H1 (cell line): ENCODE results near the gene SIRT5. TPM values are rescaled to one million over a fixed set of nuclear protein-coding genes. Genes with fewer than 3 reads are reported as not detected.

Experiments used
- CTCF ChIA-PET: fragments of 300-600 bp; sonication (Branson Sonifier 250); formaldehyde crosslinking; loops from one replicate; lab custom pipeline; 2021; ENCODE audit not compliant: partially characterized antibody; lab: Charles Lee
- POLR2A ChIA-PET: fragments of 300-600 bp; sonication (Branson Sonifier 250); formaldehyde crosslinking; loops from one replicate; lab custom pipeline; 2021; ENCODE audit warnings: inconsistent platforms; ENCODE audit not compliant: partially characterized antibody; lab: Charles Lee
- DNase-seq, 2 experiments: peaks; one replicate each; pipeline versions ENCODE4 v3.0.0 to v3.0.0-alpha.2; 2010 to 2022; ENCODE audit warnings: low spot score in 2 of 2, low read depth in 1 of 2, mixed read lengths in 1 of 2
- FAIRE-seq: peaks from 2 replicates; lab custom pipeline; 2011; peaks lifted over from hg19 to GRCh38; lab: Jason Lieb, UNC
- H2AFZ ChIP-seq: 2 replicates; pipeline ENCODE4 v1.8.1; 2012; ENCODE audit warnings: low read length, inconsistent platforms
- H2AK5ac ChIP-seq: 2 replicates; pipeline ENCODE4 v1.6.1; 2013; ENCODE audit warnings: low read depth, low read length
- H2BK120ac ChIP-seq: replicated peaks from 2 replicates; pipeline ENCODE3; 2013; ENCODE audit warnings: low read depth, low read length, inconsistent platforms
- H2BK12ac ChIP-seq: 2 replicates; pipeline ENCODE4 v1.6.1; 2013; ENCODE audit warnings: low read depth, low read length
- H2BK15ac ChIP-seq: 2 replicates; pipeline ENCODE4 v1.6.1; 2013; ENCODE audit warnings: low read length
- H2BK20ac ChIP-seq: 2 replicates; pipeline ENCODE4 v1.6.1; 2013; ENCODE audit warnings: low read length
- H2BK5ac ChIP-seq: 2 replicates; pipeline ENCODE4 v1.6.1; 2013; ENCODE audit warnings: low read depth, low read length
- H3K14ac ChIP-seq: 2 replicates; pipeline ENCODE4 v1.6.1; 2013; ENCODE audit warnings: inconsistent platforms; ENCODE audit not compliant: insufficient read length
- H3K18ac ChIP-seq: 2 replicates; pipeline ENCODE4 v1.6.1; 2013; ENCODE audit warnings: low read length; ENCODE audit errors: extremely low read depth
- H3K23ac ChIP-seq: 2 replicates; pipeline ENCODE4 v1.6.1; 2013; ENCODE audit warnings: inconsistent platforms; ENCODE audit not compliant: insufficient read length
- H3K23me2 ChIP-seq: 2 replicates; pipeline ENCODE4 v1.6.1; 2013; ENCODE audit warnings: low read depth, low read length
- H3K27ac ChIP-seq: 2 replicates; pipeline ENCODE4 v1.6.1; 2011; ENCODE audit warnings: low read depth, low read length, inconsistent platforms
- H3K27me3 ChIP-seq, 4 experiments: replicated peaks in 1 of 4; 1 replicate in 1 of 4; 2 replicates in 3 of 4; pipeline versions ENCODE4 v1.6.1 to v1.8.1; 2011 to 2013; ENCODE audit warnings: low read length in 3 of 4, mild to moderate bottlenecking in 3 of 4, inconsistent platforms in 2 of 4, mixed read lengths in 2 of 4, moderate library complexity in 1 of 4; ENCODE audit not compliant: control insufficient read depth in 3 of 4, insufficient read depth in 3 of 4; ENCODE audit errors: extremely low read depth in 1 of 4
- H3K36me3 ChIP-seq, 4 experiments: 2 replicates each; pipeline versions ENCODE4 v1.6.1 to v1.8.1; 2011 to 2013; ENCODE audit warnings: mild to moderate bottlenecking in 4 of 4, low read length in 3 of 4, moderate library complexity in 2 of 4, control low read depth in 1 of 4, inconsistent platforms in 1 of 4; ENCODE audit not compliant: insufficient read depth in 4 of 4, control insufficient read depth in 2 of 4
- H3K4ac ChIP-seq: replicated peaks from 2 replicates; pipeline ENCODE3; 2013; ENCODE audit warnings: low read length, low read depth, mixed read lengths, inconsistent platforms; ENCODE audit not compliant: insufficient read length
- H3K4me1 ChIP-seq, 4 experiments: replicated peaks in 1 of 4; 1 replicate in 1 of 4; 2 replicates in 3 of 4; pipeline versions ENCODE4 v1.6.1 to v1.8.1; 2011 to 2013; ENCODE audit warnings: low read length in 3 of 4, inconsistent platforms in 2 of 4, mixed read lengths in 1 of 4; ENCODE audit not compliant: insufficient read depth in 4 of 4, control insufficient read depth in 3 of 4
- H3K4me2 ChIP-seq, 2 experiments: 2 replicates each; pipeline versions ENCODE4 v1.6.1 to v1.8.1; 2011 to 2013; ENCODE audit warnings: low read depth in 2 of 2, low read length in 2 of 2, control low read depth in 1 of 2, inconsistent platforms in 1 of 2, mild to moderate bottlenecking in 1 of 2; ENCODE audit not compliant: insufficient read depth in 1 of 2
- H3K4me3 ChIP-seq, 4 experiments: fragments of 200-600, 300-600 bp in 1 of 4; sonication (generic), shearing (Covaris generic), sonication (Bioruptor Twin) in 1 of 4; 2 replicates each; pipeline versions ENCODE4 v1.5.1 to v1.8.1; 2011 to 2016; ENCODE audit warnings: low read length in 4 of 4, low read depth in 3 of 4, control low read depth in 2 of 4, inconsistent platforms in 2 of 4, mild to moderate bottlenecking in 2 of 4, mixed read lengths in 1 of 4, moderate library complexity in 1 of 4; ENCODE audit not compliant: insufficient read depth in 2 of 4; ENCODE audit errors: extremely low read depth in 1 of 4
- H3K56ac ChIP-seq: replicated peaks from 2 replicates; pipeline ENCODE3; 2013; ENCODE audit warnings: low read depth, mild to moderate bottlenecking, mixed read lengths, low read length, inconsistent platforms; ENCODE audit not compliant: insufficient read length
- H3K79me1 ChIP-seq: 2 replicates; pipeline ENCODE4 v1.6.1; 2013; ENCODE audit warnings: low read depth, low read length, control low read depth
- H3K79me2 ChIP-seq, 2 experiments: 2 replicates each; pipeline versions ENCODE4 v1.6.1 to v1.8.1; 2012 to 2013; ENCODE audit warnings: low read length in 2 of 2, mild to moderate bottlenecking in 2 of 2, inconsistent platforms in 1 of 2; ENCODE audit not compliant: insufficient read depth in 2 of 2, control insufficient read depth in 1 of 2
- H3K9ac ChIP-seq, 4 experiments: replicated peaks in 1 of 4; 1 replicate in 1 of 4; 2 replicates in 3 of 4; pipeline versions ENCODE4 v1.6.1 to v1.8.1; 2011 to 2013; ENCODE audit warnings: low read depth in 3 of 4, low read length in 3 of 4, control low read depth in 2 of 4, mild to moderate bottlenecking in 2 of 4, moderate library complexity in 2 of 4, inconsistent platforms in 1 of 4; ENCODE audit errors: extremely low read depth in 1 of 4
- H3K9me3 ChIP-seq, 2 experiments: 2 replicates each; pipeline versions ENCODE4 v1.6.1 to v1.8.1; 2012 to 2013; ENCODE audit warnings: mild to moderate bottlenecking in 2 of 2, moderate library complexity in 2 of 2, control low read depth in 1 of 2, inconsistent platforms in 1 of 2, low read depth in 1 of 2, low read length in 1 of 2, mixed read lengths in 1 of 2; ENCODE audit not compliant: insufficient read depth in 2 of 2
- H4K20me1 ChIP-seq, 2 experiments: replicated peaks in 1 of 2; 2 replicates each; pipeline versions ENCODE3 to v1.8.1; 2011 to 2013; ENCODE audit warnings: inconsistent platforms in 2 of 2, low read length in 2 of 2, mild to moderate bottlenecking in 1 of 2; ENCODE audit not compliant: insufficient read depth in 2 of 2, control insufficient read depth in 1 of 2
- H4K5ac ChIP-seq: 2 replicates; pipeline ENCODE4 v1.6.1; 2013; ENCODE audit warnings: low read length, low read depth, mixed read lengths, inconsistent platforms; ENCODE audit not compliant: insufficient read length
- H4K8ac ChIP-seq: 2 replicates; pipeline ENCODE4 v1.8.0; 2013; ENCODE audit warnings: mild to moderate bottlenecking, moderate library complexity, low read length, inconsistent platforms; ENCODE audit not compliant: insufficient read depth; ENCODE audit errors: extremely low read depth
- H4K91ac ChIP-seq: replicated peaks from 2 replicates; pipeline ENCODE3; 2013; ENCODE audit warnings: low read length, mixed read lengths, inconsistent platforms; ENCODE audit not compliant: insufficient read length
- TCF12 ChIP-seq: IDR thresholded peaks from 2 replicates; pipeline ENCODE4 v1.6.1; 2011; ENCODE audit warnings: low read depth, mild to moderate bottlenecking, low read length
- polyA plus RNA-seq, 7 experiments: library from polyadenylated mRNA; depleted of rRNA in 3 of 7; stranded (reverse) in 5 of 7; unstranded in 2 of 7; fragments of >200 nt in 5 of 7; fragments of 200-250 nt in 2 of 7; gene quantifications; 1 replicate in 5 of 7; 2 replicates in 1 of 7; 4 replicates in 1 of 7; pipeline versions ENCODE4 v1.2.1 to v1.2.3, GENCODE V29; 2011 to 2013; ENCODE audit warnings: missing spikeins in 2 of 7, mixed read lengths in 2 of 7
- total RNA-seq: library from RNA; stranded (reverse); fragmentation: NEBNext Ultra II Directional; extraction: Animal tissue kit (Norgen Biotek cat#: 25700); gene quantifications from 2 replicates; pipeline ENCODE4 v1.2.1, GENCODE V29; 2021

The SIRT5 gene
- total and polyA plus RNA-seq, 2 of the 8 experiments (the other 6 are each of a cell fraction or from before 2014, with no cell fraction given): 7.4 to 14.7 TPM

GRCh38 chr6:13648850-13649249 lies 74.4 kb downstream of the SIRT5 start:
- Histone ChIP-seq H4K8ac (no peak overlapping the region), H2BK5ac (no peak overlapping the region), H3K23me2 (no peaks in the 10 kb centered on the region), H4K5ac (no peak overlapping the region), H3K4ac (no peak overlapping the region), H4K20me1 (no peaks in the 10 kb centered on the region), H3K79me1 (peaks cover 2% of the 10 kb centered on the region; the same call in 1 of the 2 replicates), H2BK120ac (no peak overlapping the region), H3K4me2 (no peak overlapping the region), H3K9me3 (no peaks in the 10 kb centered on the region), H4K91ac (no peak overlapping the region), H3K27ac (no peak overlapping the region), H3K36me3 (no peaks in the 10 kb centered on the region; a peak in 3 of 8 replicates), H3K27me3 (no peaks in the 10 kb centered on the region), H3K9ac (no peak overlapping the region), H2AFZ (no peak overlapping the region), H3K23ac (no peak overlapping the region), H3K56ac (no peak overlapping the region), H3K79me2 (no peaks in the 10 kb centered on the region), H3K18ac (no peak overlapping the region), H2BK15ac (no peak overlapping the region), H2BK20ac (no peak overlapping the region), H3K4me1 (no peaks in the 10 kb centered on the region), H2AK5ac (no peak overlapping the region), H2BK12ac (no peak overlapping the region), H3K4me3 (no peak overlapping the region), H3K14ac (no peak overlapping the region)
- CTCF ChIA-PET: no interaction called here
- TF ChIP-seq TCF12: no peak
- DNase-seq (no peak), FAIRE-seq (no peak)
- POLR2A ChIA-PET: no interaction called here
